Activated gamma-delta T cell (primary cell): Measurements from ENCODE around the gene MIDN.

Experiments
- DNase-seq: peaks from one replicate; lab custom pipeline; 2025; lab: John Stamatoyannopoulos, UW

Gene MIDN

GRCh38 chr19:1258707-1259205 is 10.4 kb downstream of the MIDN start:
- DNase-seq = no peak

- peak; percentile 45 for DNase-seq
These were observed 11.0 kb downstream of the MIDN start for GRCh38 chr19:1259206-1259875.

DNA sequence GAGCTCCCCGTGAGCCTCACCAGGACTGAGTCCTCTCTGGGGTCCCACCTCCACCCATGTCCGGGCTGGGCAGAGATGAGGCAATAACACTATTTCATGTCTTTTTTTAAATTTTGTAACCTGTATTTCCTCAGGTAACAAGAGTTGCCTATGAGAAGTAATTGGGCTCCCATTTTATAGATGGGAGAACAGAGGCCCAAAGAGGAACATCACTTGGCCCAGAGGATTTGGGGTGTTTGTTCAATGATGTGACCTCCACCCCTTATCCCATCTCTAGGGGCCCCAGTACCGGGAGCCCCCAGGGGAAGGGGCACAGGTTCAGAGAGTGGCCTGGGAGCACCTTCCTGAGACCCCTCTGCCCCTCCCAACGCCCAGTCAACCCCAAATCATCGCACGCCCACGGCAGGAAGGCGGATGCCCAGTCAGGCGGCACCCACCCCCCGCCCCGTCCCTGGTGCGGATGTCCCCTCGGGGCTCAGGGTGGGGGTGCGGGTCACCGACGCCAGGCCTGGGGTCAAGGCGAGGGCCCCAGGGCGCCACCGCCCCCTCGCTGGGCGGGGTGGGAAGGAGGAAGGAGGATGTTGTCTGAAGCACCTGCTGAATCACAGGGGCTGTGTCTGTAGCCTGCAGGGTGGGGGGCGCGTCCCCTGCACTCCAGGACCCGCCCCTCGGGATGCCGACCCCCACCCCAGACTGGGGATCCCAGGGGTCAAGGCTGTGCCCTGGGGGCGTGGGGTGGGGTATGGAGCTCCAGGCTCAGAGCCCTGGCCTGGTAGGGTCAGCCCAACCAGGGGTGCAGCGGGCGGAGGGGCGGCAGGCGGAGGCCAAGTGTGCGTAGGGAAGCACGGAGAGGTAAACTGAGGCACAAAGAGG is 11.7 kb downstream of the MIDN start:
- DNase-seq = peak; percentile 54

GRCh38 chr19:1260749-1261537 is 12.6 kb downstream of the MIDN start:
- peak; percentile 97 for DNase-seq

GRCh38 chr19:1261538-1261797 is 13.1 kb downstream of the MIDN start:
- no peak for DNase-seq

DNA sequence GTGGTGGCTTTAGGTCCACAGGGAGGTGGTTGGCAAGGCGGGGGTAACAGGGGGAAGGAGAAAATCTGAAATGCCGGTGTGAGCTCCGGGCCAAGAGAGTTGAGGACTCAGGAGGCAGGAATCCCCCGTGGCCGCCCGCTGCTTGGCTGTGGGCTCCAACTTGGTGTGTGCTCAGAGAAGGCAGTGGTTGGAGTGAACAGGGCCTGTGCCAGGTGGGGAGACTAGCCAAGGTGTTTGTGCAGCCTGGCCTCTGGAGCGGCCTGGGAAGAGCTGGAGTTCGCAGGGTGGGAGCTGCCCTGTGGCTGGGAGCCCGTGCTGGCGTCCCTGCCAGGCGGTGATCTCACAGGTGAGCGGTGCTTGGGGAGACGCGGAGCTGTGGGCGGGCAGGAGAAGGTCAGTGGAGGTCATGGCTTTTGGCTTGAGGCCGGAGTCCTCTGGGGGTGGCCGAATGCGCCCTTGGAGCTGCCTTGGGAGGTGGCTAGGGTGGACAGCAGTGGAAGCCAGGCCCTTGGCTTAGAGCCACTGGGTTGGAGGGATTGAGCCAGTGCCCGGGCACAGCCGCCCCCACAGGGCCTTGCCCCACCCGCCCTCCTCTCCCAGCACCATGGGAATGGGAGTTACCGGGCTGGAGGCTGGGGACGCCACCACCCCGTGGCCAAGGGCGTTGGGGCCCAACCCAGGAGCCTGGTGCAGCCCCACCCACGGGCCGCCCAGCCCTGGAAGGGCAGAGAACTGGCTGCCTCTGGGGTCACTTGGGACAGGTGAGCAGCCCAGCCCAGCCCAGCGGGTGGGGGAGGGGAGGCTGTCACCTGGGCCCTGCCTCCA is 13.6 kb downstream of the MIDN start:
- peak; percentile 49 for DNase-seq

DNA sequence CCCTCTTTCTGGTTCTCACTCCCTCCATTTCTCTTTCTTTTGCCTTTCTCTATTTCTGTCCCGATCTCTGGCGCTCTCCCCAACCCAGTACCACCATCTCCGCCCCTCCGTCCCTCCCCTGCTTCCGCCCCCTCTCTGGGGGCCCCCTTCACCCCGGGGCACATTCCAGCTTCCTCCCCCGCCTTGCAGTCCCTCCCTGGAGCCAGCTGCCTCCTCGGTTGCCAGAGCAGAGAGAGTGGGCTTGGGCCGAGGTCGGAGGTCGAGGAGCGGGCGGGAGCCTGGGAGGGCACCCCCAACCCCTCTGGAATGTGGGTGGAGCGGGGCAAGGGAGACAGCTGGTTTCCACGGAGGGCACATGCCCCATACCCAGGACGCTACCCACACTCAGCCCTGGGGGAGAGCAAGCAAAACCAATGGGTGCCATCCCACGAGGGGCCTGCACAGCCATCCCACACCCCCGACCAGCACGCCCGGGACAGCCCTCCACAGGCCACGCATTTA is 14.3 kb downstream of the MIDN start:
- DNase-seq = no peak

- no peak for DNase-seq
These were observed 14.8 kb downstream of the MIDN start for GRCh38 chr19:1263188-1263587.

- DNase-seq = no peak
These were observed 16.6 kb downstream of the MIDN start for GRCh38 chr19:1264801-1265614.

DNA sequence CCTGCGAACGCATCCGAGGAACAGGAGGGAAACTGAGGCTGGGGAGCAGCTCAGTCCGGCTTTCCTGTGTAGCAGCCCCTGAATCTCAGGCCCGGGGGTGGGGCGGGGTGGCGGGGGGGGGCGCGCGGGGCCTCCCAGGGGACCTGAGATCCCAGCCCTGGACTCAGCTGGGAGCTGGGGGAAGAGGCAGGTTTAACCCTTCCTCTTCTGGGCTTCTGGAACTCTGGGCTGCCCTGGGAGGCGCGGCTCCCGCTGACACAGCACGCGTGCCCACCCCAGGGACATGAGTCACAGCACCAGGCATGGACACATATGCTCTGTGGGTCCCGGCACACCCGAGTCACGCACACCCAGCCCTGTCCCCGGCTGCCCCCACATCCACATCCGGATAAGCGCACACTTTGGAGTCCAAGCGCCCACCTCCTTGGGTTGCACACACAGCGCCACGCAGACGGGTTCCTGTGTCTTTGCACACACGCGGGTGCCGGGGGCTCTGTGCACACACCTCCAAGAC is 17.3 kb downstream of the MIDN start:
- DNase-seq = no peak

GRCh38 chr19:1266129-1266915 is 17.9 kb downstream of the MIDN start:
- peak; percentile 79 for DNase-seq

DNA sequence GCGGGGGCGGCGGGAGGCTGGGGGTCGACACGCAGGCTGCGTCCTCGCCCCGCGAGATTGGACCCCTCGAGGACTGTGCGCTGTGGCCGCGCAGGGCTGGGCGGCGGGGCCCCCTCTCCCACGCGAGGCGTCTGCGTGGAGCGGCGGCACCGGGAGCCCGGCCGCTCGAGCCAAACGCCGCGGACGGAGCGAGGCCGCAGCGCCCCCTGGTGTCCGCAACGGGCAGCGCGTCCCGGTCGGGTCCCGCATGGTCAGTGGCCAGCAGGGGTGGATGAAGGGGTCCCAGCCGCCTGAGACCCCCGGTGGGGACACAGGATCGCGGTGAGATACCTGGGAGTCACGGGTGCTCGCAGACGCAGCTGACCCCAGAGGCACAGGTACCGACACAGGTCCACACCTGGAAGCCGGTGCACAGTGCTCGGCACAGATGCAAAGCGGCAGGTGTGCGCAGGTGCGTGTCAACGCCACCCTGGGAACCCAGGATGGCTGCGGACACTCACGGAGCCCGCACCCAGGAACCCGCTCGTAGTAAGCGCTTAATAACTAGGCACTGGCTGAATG is 18.6 kb downstream of the MIDN start:
- DNase-seq = peak; percentile 55

DNA sequence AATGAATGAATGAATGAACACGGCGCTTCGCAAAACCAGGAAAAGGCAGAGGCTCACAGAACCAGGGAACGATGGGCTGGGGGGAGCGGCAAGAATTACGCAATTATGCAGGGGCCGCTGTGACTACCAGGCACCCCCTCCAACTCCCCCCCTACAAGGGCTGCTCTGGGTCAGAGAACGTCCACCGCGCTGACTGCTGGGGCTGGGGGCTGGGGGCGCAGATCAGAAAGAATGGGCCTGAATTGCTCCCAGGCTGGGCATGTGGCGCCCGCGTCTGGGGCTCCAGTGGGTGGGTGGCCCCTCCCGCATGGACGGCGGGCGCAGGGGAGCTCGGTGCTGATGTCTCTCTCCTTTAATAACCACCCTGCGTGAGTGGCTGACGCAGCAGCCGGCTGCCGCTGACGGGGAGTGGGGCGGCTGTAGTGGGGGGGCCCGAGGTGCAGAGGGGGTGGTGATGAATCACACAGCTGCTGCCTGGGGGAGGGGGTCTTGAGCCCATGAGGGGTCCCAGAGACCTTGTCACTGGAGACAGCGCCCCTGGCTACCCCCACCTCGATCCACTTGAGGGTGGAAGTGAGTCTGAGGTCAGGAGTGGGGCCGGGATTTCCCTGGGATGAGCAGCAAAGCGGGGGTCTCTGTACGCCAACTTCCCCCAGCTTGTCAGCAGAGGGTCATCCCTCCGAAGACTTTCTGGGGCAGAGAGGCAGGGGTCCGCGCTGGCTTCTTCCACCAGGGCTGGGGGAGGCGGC is 19.3 kb downstream of the MIDN start:
- no peak for DNase-seq

DNA sequence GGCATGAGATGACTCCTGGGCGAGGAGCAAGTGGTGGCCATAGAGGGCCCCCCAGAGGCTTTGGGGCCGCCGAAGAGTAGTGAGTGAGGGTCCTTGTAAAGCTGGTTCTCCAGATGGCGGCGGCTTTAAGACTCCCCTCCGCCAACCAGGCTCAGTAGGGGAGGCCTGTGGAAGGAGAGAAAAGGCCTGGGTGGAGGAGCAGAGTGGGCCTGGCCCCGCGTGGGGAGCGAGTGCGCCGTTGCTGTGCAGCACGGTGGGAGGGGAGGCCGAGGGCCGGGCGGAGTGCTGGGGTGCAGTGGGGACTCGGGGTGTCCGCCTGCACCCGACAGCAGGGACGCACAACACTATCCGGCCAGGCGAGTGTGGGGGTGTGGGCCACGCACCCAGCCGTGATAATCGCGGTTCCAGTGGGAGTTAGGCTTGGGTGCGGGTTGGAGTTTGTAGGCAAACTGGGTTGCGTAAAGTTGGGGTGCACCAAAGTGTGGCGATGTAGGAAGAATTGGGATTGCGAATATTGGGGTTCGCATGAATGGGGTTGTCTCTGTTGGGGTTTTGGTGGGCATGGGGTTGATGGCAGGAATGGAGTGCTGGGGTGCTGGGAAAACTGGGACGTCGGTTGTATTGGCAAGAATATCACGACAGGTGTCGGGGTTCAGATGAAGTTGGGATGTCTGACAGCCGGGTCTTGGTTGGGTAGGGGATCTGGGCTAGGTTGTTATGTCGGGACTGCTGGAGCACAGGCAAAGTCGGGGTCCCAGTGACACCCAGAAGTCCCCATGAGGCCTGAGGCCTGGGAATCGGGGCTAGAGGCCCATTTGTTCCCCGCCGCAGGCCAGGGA is 20.1 kb downstream of the MIDN start:
- DNase-seq = no peak

DNA sequence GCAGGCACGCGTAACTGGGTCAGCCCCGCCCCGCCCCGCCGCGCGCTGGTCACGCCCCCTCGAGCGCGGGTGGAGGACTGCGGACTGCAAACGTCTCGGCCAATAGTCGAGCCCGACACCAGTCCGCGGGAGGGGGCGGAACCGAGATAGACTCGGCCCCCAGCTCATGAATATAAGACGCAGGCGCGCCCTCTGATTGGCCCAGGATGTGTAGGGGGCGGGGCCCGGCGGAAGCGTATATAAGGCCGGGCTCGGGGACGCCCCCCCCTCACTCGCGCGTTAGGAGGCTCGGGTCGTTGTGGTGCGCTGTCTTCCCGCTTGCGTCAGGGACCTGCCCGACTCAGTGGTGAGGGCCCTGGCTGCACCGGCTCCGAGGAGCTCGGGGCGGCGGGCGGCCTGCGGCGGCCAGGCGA is 20.7 kb downstream of the MIDN start, which contains the start of gene CIRBP:
TSS of gene CIRBP (plus strand) at position 268 of the 413 bp plus-strand sequence. CDS start 1,602 bp downstream, outside the sequence.
- peak; percentile 98 for DNase-seq

- peak; percentile 79 for DNase-seq
These were observed 21.3 kb downstream of the MIDN start for GRCh38 chr19:1269478-1270212.
